Right ventricle myocardium inferior (tissue), 1 donor: ENCODE results near the gene HNF1A. TPM values are rescaled to one million over a fixed set of nuclear protein-coding genes. Genes with fewer than 3 reads are reported as not detected.

Source experiments
- ATAC-seq: fragments of 200-7000 bp; cut with Tn5 transposase; one replicate; pipeline ENCODE4 v1.9.1; 2020; ENCODE audit warnings: mild to moderate bottlenecking, moderate library complexity
- DNase-seq: peaks from one replicate; pipeline ENCODE4 v3.0.0; 2021; ENCODE audit errors: missing footprints
- intact Hi-C: fragments of 100-400 bp; cut with DNase I; formaldehyde crosslinking; loops from one replicate; pipeline ENCODE4 v1.11.0; 2022
- total RNA-seq: library from RNA; stranded (reverse); fragmentation: NEBNext Ultra II Directional; extraction: Animal tissue kit (Norgen Biotek cat#: 25700); gene quantifications from one replicate; pipeline ENCODE4 v1.2.1, GENCODE V29; 2021
- donor health status: DM: no; HTN: yes; CAD: no; lungs with severe emphysema.

The HNF1A gene
- total RNA-seq, 1 donor from 2014 or later: not detected

DNA sequence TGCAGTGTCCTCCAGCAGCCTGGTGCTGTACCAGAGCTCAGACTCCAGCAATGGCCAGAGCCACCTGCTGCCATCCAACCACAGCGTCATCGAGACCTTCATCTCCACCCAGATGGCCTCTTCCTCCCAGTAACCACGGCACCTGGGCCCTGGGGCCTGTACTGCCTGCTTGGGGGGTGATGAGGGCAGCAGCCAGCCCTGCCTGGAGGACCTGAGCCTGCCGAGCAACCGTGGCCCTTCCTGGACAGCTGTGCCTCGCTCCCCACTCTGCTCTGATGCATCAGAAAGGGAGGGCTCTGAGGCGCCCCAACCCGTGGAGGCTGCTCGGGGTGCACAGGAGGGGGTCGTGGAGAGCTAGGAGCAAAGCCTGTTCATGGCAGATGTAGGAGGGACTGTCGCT lies 22.7 kb downstream of the HNF1A start:
- intact Hi-C loops: no loop called here
- ATAC-seq (no peak), DNase-seq (no peak)

DNA sequence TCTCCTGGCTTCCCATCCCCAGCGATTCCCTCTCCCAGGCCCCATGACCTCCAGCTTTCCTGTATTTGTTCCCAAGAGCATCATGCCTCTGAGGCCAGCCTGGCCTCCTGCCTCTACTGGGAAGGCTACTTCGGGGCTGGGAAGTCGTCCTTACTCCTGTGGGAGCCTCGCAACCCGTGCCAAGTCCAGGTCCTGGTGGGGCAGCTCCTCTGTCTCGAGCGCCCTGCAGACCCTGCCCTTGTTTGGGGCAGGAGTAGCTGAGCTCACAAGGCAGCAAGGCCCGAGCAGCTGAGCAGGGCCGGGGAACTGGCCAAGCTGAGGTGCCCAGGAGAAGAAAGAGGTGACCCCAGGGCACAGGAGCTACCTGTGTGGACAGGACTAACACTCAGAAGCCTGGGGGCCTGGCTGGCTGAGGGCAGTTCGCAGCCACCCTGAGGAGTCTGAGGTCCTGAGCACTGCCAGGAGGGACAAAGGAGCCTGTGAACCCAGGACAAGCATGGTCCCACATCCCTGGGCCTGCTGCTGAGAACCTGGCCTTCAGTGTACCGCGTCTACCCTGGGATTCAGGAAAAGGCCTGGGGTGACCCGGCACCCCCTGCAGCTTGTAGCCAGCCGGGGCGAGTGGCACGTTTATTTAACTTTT lies 23.6 kb downstream of the HNF1A start:
- ATAC-seq (no peak), DNase-seq (peak; percentile 72)
- intact Hi-C loops: no loop called here

DNA sequence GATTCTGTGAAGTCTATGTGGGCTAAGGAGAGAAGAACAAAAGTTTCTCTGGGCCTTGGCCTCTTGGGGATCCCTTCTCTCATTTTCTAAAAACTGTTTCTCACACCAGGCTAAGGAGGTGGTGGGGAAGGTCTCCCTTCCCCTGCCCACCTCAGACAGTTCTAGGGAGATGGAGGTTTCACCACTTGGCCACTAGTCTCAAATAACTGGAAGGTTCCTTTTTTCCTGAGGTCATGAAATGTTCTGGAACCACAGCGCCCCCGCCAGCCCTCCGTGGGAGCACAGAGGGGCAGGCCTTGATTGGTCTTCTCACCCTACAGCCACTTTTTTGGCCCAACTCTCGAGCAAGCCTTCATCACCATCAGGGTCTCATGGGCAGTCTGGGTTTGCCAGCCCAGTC lies 25.3 kb downstream of the HNF1A start:
- intact Hi-C loops: no loop called here
- no peak for DNase-seq
- no peak for ATAC-seq

DNA sequence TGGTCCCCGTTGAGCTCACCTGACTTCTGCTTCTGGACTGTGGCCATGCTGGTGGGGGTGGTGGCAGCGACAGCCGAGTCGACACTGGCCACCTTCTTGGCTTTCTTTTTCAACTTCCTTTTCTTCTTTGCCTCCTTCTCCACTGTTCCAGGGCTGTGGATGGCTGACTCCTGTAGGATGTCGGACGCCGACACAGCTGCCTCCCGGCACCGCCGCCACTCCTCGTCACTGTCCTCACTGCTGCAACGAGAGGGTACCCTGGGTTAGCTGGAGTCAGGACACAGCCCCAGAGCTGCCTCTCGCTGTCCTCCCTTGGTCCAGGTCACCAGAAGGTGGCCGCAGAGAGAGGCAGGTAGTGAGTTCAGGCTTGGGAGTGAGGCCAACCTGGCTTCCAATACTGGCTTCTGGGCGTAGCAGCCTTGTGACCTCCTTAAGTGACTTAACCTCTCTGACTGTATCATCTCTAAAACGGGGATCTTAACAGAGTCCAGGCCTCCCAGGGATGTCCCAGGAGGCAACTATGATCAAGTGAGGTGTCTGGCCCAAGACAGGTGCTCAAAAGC lies 26.0 kb downstream of the HNF1A start:
- no peak for ATAC-seq
- intact Hi-C loops: no loop called here
- no peak for DNase-seq

DNA sequence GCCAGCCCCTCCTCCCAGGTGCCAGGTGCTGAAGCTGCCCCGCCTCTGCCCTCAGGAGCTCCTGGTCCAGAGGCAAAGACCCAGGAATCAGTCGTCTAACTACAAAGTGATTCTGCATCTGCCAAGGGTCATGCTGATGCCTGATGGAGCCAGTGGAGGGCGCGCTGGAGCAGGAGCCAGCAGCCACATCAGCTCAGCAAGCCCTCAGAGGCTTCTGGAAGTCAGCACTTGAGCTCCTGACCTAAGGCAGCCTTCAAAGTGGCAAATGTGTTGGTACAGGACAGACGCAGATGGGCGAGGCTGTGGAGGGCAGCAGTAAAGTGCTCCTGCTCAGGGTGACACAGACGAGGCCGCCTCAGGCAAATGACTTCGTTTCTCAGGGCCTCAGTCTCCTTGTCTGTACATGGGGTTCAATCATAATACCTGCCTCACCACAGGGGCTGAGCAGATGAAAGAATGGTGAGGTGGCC lies 27.0 kb downstream of the HNF1A start:
- intact Hi-C loops: no loop called here
- no peak for DNase-seq
- ATAC-seq: no peak

DNA sequence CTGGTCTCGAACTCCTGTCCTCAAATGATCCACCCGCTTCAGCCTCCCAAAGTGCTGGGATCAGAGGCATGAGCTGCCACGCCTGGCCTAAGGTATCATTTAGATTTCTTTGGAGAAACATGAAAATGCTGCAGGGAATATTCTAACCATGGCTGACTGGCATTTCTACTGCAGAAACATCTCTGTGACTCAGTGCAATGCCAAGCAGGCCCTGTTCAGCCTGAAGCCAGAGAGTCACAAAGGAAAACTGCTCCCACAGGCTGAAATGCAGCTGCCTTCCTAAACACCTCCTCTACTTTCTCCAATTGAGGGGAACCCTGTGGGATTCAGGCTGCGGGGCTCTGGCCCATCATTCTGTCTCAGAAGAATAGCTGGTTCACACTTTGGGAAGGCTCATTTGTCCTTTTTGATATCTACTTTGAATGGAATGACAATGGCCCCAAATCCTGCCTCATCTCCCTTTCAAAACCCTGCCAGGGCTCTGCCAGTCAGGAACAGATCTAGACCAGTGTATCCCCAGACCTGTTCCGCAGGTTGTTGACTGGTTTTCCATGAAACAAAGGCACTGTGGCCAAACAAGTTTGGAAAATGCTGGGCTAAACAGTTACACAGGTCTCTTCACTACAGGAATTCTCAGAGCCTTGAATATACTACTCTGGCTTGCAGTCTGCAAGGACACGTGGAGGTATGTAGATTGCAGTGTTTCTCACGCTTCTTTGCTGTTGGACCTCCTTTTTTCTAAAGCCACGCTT lies 30.2 kb downstream of the HNF1A start:
- no peak for DNase-seq
- intact Hi-C loops: no loop called here
- ATAC-seq: no peak

DNA sequence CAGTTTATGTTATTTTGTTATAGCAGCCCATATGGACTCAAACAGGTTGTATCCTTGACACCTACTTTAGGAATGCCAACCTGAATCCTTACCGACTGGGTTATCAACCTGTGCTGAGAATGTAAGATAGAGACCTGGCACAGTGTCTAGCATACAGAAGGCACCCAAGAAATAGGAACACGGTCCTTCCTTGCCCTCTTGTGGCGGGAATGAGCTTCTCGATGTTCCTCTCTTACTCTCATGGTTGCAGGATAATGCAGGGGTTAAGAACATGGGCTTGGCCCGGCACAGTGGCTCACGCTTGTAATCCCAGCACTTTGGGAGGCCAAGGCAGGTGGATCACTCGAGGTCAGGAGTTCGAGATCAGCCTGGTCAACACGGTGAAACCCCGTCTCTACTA lies 31.4 kb downstream of the HNF1A start:
- DNase-seq (no peak), ATAC-seq (peak; percentile 57)
- intact Hi-C loops: no loop called here

DNA sequence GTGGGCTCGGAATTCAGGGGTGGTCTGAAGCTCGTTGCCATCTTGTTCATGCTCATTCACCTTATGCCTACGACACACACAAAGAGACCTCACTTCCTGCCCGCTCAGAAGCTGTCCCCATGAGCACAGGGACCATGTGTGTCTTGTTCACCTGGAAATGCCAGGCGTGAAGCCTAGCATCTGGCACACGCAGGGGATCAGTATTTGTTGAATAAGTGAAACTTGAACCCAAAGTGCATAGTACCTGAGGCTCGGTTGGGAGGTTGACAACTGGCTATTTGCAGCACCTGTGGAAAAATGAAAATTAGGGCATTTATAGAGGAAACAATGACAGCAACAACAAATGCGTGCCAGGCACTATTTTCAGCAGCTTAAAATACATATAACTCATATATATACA lies 32.5 kb downstream of the HNF1A start:
- ATAC-seq (no peak), DNase-seq (no peak)
- intact Hi-C loops: no loop called here

DNA sequence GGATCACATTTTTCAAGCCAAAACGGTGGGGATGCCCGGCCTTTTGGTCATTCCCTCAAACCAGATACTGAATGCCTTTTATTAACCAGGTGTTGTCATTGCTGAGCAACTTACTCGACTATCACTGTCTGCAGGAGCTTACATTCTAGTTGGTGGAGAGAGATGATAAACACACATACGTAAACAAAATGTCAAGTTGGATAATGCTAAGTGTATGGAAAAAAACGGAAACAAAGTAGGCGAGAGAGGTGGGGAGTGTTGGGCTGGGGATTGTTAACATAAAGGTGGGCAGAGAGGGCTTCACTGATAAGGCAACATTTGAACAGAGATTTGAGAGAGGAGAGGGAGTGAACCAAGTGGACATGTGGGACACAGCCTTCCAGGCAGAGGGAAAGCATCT lies 33.5 kb downstream of the HNF1A start:
- intact Hi-C loops: no loop called here
- no peak for DNase-seq
- ATAC-seq: no peak

DNA sequence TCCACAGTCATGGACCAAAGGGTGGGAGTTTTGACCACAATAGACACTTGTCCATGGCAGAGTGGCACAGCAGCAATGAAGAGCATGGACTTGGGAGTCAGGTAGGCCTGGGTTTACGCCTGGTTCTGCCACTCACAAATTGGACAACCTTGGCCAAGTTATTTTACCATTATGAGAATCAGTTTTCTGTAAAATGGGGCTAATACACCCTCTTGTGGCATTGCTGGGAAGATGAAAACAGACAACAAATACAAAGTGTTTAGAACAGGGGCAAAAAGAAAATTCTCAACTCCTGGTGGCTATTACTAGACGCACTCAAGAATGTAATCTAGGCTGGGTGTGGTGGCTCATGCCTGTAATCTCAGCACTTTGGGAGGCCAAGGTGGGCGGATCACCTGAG lies 35.4 kb downstream of the HNF1A start:
- DNase-seq: no peak
- intact Hi-C loops: no loop called here
- ATAC-seq: no peak

DNA sequence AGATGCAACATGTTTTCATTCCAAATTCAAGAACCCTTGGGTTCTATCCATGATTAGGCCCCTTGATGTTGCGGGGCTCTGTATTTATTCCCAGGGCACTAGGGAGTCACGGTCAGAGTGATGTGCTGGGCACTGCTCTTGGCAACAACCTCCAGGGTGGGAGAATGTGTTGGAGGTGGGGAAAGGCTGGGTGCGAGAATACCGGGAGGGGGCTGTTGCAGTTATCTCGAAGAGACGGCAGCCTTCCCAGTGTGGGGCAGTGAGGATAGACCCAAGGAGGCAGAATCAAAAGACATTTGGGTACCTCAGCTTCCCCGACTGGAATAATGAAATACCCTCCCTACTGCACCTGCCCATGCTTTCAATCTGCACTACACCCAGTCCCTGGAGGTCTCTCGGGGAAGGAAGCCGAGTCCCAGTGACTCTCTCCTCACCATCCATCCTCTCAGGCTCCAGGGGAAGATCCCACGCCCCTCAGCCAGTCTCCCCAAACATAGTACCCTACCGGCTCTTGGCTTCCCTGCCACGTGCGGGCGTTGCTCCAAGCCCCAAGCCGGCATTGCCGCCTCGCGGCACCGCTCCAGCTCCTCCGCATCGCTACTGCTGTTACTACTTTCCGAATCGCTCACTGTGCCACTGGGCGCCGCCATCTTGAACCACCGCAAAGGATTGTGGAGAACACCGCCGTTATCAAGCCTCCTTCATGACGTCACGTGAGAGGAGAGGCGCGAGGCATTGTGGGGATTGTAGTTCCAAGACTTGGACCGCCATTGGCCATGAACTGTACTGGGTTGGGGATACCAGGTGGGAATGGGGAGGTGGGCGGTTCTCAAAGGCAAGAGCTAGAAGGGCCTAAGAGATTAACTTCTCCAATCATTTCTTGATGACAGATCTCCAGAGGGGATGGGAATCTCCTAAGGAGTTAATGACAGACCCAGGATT lies 37.8 kb downstream of the HNF1A start, which contains the start of gene C12orf43:
C12orf43 (minus strand) TSS at position 663 of the 942 bp plus-strand sequence; CDS start at position 650, 13 bp downstream.
- ATAC-seq (peak; percentile 98), DNase-seq (peak; percentile 94)
- intact Hi-C loops: no loop called here

DNA sequence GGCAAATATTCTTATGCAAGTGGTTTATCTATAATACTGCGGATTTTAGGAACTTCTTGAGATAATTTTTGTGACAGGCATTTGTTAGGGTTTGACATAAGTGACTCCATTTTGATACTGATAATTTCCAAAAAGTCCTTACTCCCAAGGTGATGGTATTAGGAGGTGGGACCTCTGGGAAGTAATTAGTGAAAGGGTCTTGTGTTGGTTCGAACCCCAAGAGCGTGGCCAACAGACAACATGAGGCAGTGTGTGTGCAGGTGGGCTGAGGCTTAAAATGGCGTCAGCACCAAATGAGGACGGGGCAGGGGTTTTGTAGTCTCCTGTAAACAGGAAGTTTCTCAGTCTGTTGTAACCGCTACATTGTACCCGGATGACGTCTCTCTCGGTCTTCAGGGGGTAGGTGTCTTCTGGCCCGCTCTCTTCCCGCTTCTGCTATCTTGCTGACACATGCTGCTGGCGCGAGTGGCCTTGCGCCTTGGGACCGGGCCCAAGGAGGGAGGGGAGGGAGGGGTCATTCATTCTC lies 39.7 kb downstream of the HNF1A start:
- ATAC-seq (no peak), DNase-seq (peak; percentile 71)
- intact Hi-C loops: no loop called here

DNA sequence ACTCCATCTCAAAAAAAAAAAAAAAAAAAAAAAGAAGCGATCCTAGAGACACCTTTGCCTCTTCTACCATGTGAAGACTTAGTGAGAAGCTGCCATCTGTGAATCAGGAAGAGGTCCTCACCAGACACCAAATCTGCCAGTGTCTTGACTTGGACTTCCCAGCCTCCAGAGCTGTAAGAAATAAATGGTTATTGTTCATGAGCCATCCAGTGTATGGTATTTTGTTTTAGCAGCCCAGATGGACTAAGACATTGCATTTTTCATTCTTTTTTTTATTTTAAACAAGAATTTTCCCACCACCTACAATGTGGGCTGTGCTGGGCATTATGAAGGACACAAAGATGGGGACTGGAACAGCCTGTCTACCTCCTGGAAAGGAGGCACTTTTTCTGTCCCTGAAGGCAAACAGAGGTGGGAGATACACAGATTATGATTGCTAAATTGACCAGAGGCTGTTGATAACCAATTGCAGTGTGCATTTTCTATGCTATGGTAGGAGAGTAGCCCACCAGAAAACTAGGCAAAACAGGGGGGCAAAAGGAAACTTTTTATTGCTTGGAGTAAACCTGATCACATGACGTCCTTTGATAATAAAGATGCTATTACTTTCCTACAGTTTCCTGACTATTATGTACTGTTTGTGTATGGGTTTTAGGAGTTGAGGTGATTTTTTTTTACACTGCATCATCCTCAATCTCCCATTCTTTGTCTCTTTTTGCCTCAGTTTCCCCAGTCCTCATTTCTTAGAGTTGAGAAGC lies 40.7 kb downstream of the HNF1A start:
- ATAC-seq (no peak), DNase-seq (no peak)
- intact Hi-C loops: no loop called here

DNA sequence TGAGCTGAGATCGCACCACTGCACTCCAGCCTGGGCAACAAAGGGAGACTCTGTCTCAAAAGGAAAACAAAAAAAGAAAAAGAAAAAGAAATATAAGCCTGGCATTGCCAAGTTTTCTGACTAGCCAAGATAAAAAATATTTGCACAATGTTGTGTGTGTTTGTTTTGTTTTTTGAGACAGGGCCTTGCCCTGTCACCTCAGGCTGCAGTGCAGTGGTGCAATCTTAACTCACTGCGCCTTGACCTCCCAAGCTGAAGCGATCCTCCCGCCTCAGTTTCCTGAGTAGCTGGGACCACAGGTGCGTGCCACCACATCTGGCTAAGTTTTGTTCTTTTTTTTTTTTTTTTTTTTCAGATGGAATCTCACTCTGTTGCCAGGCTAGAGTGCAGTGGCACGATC lies 43.4 kb downstream of the HNF1A start:
- DNase-seq (no peak), ATAC-seq (no peak)
- intact Hi-C loops: no loop called here

DNA sequence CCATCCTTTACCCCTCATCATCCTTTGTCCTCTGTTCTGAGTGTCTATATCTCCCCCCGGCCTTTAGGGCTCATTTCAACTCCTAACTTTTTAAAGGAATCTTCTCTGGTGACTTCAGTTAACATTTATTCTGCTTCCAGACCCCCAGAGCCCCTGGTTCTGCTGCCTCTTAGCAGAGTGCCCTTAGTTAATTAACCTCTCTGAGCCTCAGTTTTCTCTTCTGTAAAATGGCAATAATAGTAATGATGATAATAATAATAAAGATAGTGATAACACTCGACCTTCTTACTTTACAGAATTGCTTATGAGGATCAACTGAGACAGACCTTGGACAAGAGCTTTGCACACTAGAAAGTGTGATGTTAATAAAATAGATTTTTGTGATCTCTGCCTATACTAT lies 44.4 kb downstream of the HNF1A start:
- ATAC-seq (no peak), DNase-seq (no peak)
- intact Hi-C loops: no loop called here

DNA sequence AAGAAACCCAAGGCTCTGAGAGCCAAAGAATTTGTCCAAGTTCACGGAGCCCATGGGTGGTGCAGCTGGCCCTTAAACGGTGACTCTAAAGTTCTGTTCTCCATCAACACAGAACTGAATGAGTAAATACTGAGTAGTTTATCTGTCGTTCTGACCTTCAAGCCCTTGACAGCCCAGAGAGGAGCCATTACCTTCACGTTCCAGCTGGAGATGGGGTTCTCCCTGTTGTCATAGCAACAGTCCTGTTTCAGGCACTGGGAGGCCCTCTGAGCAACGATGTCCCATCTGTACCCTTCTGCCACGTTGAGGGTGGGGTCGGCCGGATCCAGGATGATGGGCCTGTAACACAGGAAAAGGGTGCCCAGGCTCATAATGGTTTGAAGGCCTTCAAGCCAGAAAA lies 45.5 kb downstream of the HNF1A start:
- DNase-seq (no peak), ATAC-seq (no peak)
- intact Hi-C loops: no loop called here

DNA sequence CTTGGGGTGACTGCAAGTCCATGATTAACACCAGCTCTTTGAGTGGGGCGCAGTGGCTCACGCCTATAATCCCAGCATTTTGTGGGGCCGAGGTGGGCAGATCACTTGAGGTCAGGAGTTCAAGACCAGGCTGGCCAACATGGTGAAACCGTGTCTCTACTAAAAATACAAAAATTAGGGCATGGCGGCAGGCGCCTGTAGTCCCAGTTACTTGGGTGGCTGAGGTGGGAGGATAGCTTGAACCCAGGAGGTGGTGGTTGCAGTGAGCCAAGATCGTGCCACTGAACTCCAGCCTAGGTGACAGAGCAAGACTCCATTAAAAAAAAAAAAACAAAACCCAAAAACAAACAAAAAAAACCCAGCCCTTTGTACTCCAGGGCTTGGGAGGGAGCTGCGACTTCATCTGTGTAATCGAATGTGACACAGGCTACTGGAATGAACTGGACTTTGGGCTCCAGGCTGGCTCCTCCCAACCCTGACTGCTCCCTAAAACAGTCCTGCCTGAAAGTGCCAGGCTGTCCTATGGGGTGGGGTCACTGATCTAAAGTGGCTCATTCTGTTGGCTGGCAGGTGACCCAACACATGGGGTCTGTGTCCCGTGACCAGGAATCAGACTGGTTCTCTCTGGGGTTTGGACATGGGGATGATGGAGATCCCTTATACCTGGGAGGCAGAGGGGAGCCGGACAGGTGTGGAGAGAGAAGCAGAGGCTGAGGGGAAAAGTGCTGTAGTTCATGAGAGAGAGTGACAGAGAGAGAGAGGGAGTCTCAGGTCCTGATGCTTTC lies 47.3 kb downstream of the HNF1A start:
- intact Hi-C loops: no loop called here
- no peak for DNase-seq
- no peak for ATAC-seq
